Measurements from ENCODE around the gene ZNF503.

ZNF503 gene

GRCh38 chr10:75437693-75438092, 36.1 kb upstream of the ZNF503 start:
- TF ChIP-seq CTCF (conservative IDR thresholded peaks at IDR 0.05): no peak
- no peak for TF ChIP-seq ZFX (IDR thresholded peaks at IDR 0.05)
- H3K27ac ChIP-seq: no peak overlapping the region

GRCh38 chr10:75436896-75437295, 35.3 kb upstream of the ZNF503 start:
- TF ChIP-seq CTCF (conservative IDR thresholded peaks at IDR 0.05): no peak
- no peak for TF ChIP-seq ZFX (IDR thresholded peaks at IDR 0.05)
- H3K27ac ChIP-seq: no peak overlapping the region

GRCh38 chr10:75435291-75435690, 33.7 kb upstream of the ZNF503 start:
- H3K27ac ChIP-seq: no peak overlapping the region
- TF ChIP-seq ZFX (IDR thresholded peaks at IDR 0.05) (no peak), CTCF (conservative IDR thresholded peaks at IDR 0.05) (no peak)

GRCh38 chr10:75434291-75434690, 32.7 kb upstream of the ZNF503 start:
- TF ChIP-seq CTCF (conservative IDR thresholded peaks at IDR 0.05): no peak
- no peak for TF ChIP-seq ZFX (IDR thresholded peaks at IDR 0.05)

GRCh38 chr10:75433216-75433615, 31.7 kb upstream of the ZNF503 start:
- no peak overlapping the region for H3K27ac ChIP-seq
- TF ChIP-seq ZFX (IDR thresholded peaks at IDR 0.05) (no peak), CTCF (conservative IDR thresholded peaks at IDR 0.05) (no peak)

More at GRCh38 chr10:75434291-75434690, 32.7 kb upstream of the ZNF503 start:
- H3K27ac ChIP-seq: no peak overlapping the region

GRCh38 chr10:75432763-75433162, 31.2 kb upstream of the ZNF503 start:
- no peak overlapping the region for H3K27ac ChIP-seq
- no peak for TF ChIP-seq CTCF (conservative IDR thresholded peaks at IDR 0.05)
- TF ChIP-seq ZFX (IDR thresholded peaks at IDR 0.05): no peak

GRCh38 chr10:75432176-75432575, 30.6 kb upstream of the ZNF503 start:
- H3K27ac ChIP-seq: no peak overlapping the region
- TF ChIP-seq CTCF (conservative IDR thresholded peaks at IDR 0.05): no peak
- TF ChIP-seq ZFX (IDR thresholded peaks at IDR 0.05): no peak

All from C4-2B (cell line).